SH-SY5Y (cell line): ENCODE results near the gene CPA5.

Experiments used
- GATA2 ChIP-seq: IDR thresholded peaks from 2 replicates; pipeline ENCODE4 v1.6.1; 2011; ENCODE audit warnings: mild to moderate bottlenecking, low read depth, low read length
- GATA3 ChIP-seq: IDR thresholded peaks from 2 replicates; pipeline ENCODE4 v1.6.1; 2011; ENCODE audit warnings: low read depth, mild to moderate bottlenecking, low read length, moderate library complexity

DNA sequence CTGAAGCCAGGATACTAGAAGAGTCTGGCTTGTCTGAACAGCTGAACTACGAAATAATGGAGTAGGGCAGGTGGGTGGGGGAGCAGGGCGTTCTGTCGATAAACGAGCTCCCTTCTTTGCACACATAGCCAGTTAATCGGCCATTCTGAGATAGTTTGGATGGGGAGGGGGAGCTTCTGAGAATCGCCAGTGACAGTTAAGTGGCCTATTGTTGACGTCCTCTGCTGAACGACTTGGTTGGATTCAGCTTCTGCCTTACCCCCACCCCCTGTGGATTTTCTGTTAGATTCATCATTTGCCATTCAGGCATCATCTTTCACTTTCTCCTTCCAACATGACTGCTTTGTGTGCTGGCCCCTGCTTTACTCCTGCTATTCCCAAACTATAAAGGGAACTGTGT lies 520 bp downstream of the CPA5 start:
- no peak for TF ChIP-seq GATA2
- TF ChIP-seq GATA3, result no peak
